Endodermal cell (in vitro differentiated cells): ENCODE data around the gene DOCK10. TPM values are rescaled to one million over a fixed set of nuclear protein-coding genes. Genes with fewer than 3 reads are reported as not detected.

ENCODE experiments used
- DNase-seq: peaks from one replicate; pipeline ENCODE4 v3.0.0-alpha.2; 2017
- H3K27ac ChIP-seq: 2 replicates; pipeline ENCODE4 v1.5.1; 2013; ENCODE audit warnings: mild to moderate bottlenecking, low read depth, low read length, moderate library complexity
- H3K27me3 ChIP-seq: 2 replicates; pipeline ENCODE4 v1.6.1; 2013; ENCODE audit warnings: mild to moderate bottlenecking, low read length, moderate library complexity; ENCODE audit not compliant: insufficient read depth, control insufficient read depth, poor library complexity, severe bottlenecking
- H3K36me3 ChIP-seq: 2 replicates; pipeline ENCODE4 v1.7.0; 2013; ENCODE audit warnings: mild to moderate bottlenecking, low read length, moderate library complexity; ENCODE audit not compliant: control insufficient read depth, insufficient read depth
- H3K4me1 ChIP-seq: one replicate; pipeline ENCODE4 v1.7.0; 2013; ENCODE audit warnings: low read length; ENCODE audit not compliant: control insufficient read depth, insufficient read depth
- H3K4me3 ChIP-seq: 2 replicates; pipeline ENCODE4 v1.5.1; 2013; ENCODE audit warnings: mild to moderate bottlenecking, low read length, moderate library complexity
- H3K9ac ChIP-seq: 2 replicates; pipeline ENCODE4 v1.6.1; 2013; ENCODE audit warnings: mild to moderate bottlenecking, low read length, moderate library complexity; ENCODE audit not compliant: poor library complexity, severe bottlenecking; ENCODE audit errors: extremely low read depth
- H3K9me3 ChIP-seq: 2 replicates; pipeline ENCODE4 v1.6.1; 2013; ENCODE audit warnings: mild to moderate bottlenecking, low read length, moderate library complexity; ENCODE audit not compliant: control insufficient read depth
- H3K27ac Mint-ChIP-seq: 2 replicates; pipeline ENCODE4 v1.8.0; 2020; ENCODE audit warnings: mixed read lengths
- H3K27me3 Mint-ChIP-seq: 2 replicates; pipeline ENCODE4 v1.8.0; 2021; ENCODE audit warnings: mild to moderate bottlenecking, mixed read lengths; ENCODE audit not compliant: insufficient read depth
- H3K36me3 Mint-ChIP-seq: 2 replicates; pipeline ENCODE4 v1.8.0; 2020; ENCODE audit warnings: low read depth, mixed read lengths
- H3K4me1 Mint-ChIP-seq: 2 replicates; pipeline ENCODE4 v1.8.0; 2020; ENCODE audit warnings: mixed read lengths
- H3K4me3 Mint-ChIP-seq: 2 replicates; pipeline ENCODE4 v1.8.0; 2020; ENCODE audit warnings: mild to moderate bottlenecking, moderate library complexity, mixed read lengths
- H3K9me3 Mint-ChIP-seq: 2 replicates; pipeline ENCODE4 v1.8.0; 2020; ENCODE audit warnings: mild to moderate bottlenecking, mixed read lengths
- CTCF ChIP-seq: fragments of 200-600 bp; sonication (generic); conservative IDR thresholded peaks from 2 replicates; pipeline ENCODE4 v1.5.0; 2021; ENCODE audit warnings: antibody characterized with exemption, mild to moderate bottlenecking
- WGBS, 2 experiments: methylation state at CpG; one replicate each; pipeline versions ENCODE4 v1.1.5 to v1.1.7; 2013; ENCODE audit warnings: missing lambda C conversion rate in 2 of 2, mixed read lengths in 1 of 2; ENCODE audit not compliant: insufficient coverage in 1 of 2, insufficient read length in 1 of 2; 5-methylcytosine and 5-hydroxymethylcytosine counted together
- total RNA-seq, 2 donors: library from RNA; stranded (reverse); fragmentation: NEBNext Ultra II Directional in 1 of 2; extraction: Animal tissue kit (Norgen Biotek cat#: 25700) in 1 of 2; gene quantifications; 2 replicates in 1 of 2; 3 replicates in 1 of 2; pipeline ENCODE4 v1.2.1, GENCODE V29; 2021

DOCK10 gene
- total RNA-seq, 2 donors from 2014 or later, result 0.44 to 1.4 TPM

GRCh38 chr2:224927011-224927410 lies 115.3 kb downstream of the DOCK10 start:
- peaks cover 3% of the 10 kb centered on the region for H3K4me1 ChIP-seq
- no peak for DNase-seq
- Mint-ChIP-seq H3K27me3 (no peaks in the 10 kb centered on the region), H3K27ac (no peak overlapping the region), H3K4me3 (no peak overlapping the region), H3K4me1 (peaks cover 6% of the 10 kb centered on the region), H3K36me3 (no peaks in the 10 kb centered on the region), H3K9me3 (no peaks in the 10 kb centered on the region)
- no peaks in the 10 kb centered on the region for H3K36me3 ChIP-seq
- H3K4me3 ChIP-seq, result no peak overlapping the region
- no peak for TF ChIP-seq CTCF
- no peak overlapping the region for H3K27ac ChIP-seq
- H3K27me3 ChIP-seq, result no peaks in the 10 kb centered on the region
- 89 to 93% methylated on average over 2 of the region's 2 CpGs for WGBS, 2 experiments
- H3K9me3 ChIP-seq, result no peaks in the 10 kb centered on the region
- no peak overlapping the region for H3K9ac ChIP-seq

GRCh38 chr2:224925810-224926100 lies 116.5 kb downstream of the DOCK10 start:
- Mint-ChIP-seq H3K27me3 (no peaks in the 10 kb centered on the region), H3K36me3 (no peaks in the 10 kb centered on the region), H3K4me3 (no peak overlapping the region), H3K9me3 (no peaks in the 10 kb centered on the region), H3K4me1 (peaks cover 6% of the 10 kb centered on the region), H3K27ac (no peak overlapping the region)
- no peak for DNase-seq
- H3K27ac ChIP-seq, result no peak overlapping the region
- H3K36me3 ChIP-seq, result no peaks in the 10 kb centered on the region
- no peaks in the 10 kb centered on the region for H3K9me3 ChIP-seq
- no peak for TF ChIP-seq CTCF
- H3K27me3 ChIP-seq, result no peaks in the 10 kb centered on the region
- peaks cover 3% of the 10 kb centered on the region for H3K4me1 ChIP-seq
- no peak overlapping the region for H3K9ac ChIP-seq
- no peak overlapping the region for H3K4me3 ChIP-seq

GRCh38 chr2:224925061-224925809 lies 117.0 kb downstream of the DOCK10 start:
- no peak for TF ChIP-seq CTCF
- WGBS, 2 experiments, result 82 to 96% methylated on average over 2 to 3 of the region's 3 CpGs
- Histone ChIP-seq H3K27me3 (no peaks in the 10 kb centered on the region), H3K36me3 (no peaks in the 10 kb centered on the region), H3K4me1 (peaks cover 3% of the 10 kb centered on the region), H3K27ac (no peak overlapping the region), H3K9ac (no peak overlapping the region), H3K9me3 (no peaks in the 10 kb centered on the region), H3K4me3 (no peak overlapping the region)
- Mint-ChIP-seq H3K27ac (no peak overlapping the region), H3K4me1 (peaks cover 6% of the 10 kb centered on the region), H3K9me3 (no peaks in the 10 kb centered on the region), H3K4me3 (no peak overlapping the region), H3K27me3 (no peaks in the 10 kb centered on the region), H3K36me3 (no peaks in the 10 kb centered on the region)
- DNase-seq, result no peak
